ENCODE measurements around the gene PCDH9.

DNA sequence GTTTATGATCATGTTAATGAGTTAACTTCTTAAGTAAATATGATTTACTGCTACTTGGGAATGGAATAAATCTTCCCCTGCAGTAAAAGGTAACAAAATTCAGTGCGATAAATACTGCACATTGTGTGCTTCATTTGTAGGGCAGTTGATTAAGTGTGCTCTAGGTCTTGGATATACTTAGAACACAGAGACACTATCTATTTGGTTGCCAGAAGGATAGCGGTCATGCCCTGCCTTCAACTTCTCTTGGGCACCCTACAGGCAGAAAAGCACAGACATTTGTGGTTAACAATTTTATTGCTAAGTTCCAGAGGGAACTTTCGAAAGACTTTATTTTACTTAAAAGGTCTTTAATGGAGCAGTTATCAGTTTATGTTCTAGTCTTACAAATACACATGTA lies 605.8 kb downstream of the PCDH9 start:
- TF ChIP-seq CTCF (IDR thresholded peaks at IDR 0.05) (no peak), POLR2AphosphoS5 (IDR thresholded peaks at IDR 0.05) (no peak)

All from upper lobe of left lung (tissue), 4 donors.